ENCODE data around the gene MAPKAP1.

Gene MAPKAP1

DNA sequence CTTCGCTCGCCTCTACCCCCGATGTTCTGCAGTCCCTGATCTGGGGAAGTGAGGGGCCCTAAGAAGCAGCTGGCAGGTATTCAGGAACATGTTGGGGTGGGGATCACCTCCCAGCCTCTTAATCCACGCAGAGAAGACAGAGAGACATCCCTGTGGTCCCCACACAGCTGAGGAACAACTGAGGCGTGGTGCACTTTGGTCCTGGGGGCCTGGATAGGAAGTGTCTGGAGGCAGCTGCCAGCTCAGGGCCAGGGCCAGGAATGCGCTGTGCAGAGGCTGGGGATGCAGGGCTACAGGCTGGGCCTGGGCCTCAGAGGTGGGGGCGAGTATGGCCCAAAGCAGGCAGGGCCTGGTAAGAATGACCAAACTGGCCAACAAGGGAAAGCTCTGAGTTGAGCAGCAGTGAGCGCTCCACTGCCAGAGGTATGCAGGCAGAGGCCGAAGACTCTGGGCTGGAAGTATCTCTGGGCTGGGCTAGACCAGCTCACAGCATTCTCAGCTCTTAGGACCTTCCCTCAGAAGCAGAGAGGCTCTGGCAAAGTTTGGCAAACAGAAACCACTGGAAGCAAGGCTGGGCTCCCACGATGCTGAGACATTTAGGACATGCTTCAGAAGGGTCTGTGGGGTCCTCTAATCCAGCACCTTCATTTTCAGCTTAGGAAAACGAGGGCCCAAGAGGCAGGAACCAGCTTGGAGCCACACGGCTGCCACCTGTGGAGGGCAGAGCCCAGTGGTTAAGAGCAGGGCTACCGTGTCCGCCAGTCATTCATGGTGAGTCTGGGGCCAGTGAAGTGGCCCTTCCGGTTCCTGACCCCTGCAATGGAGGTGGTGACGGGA is 271.0 kb downstream of the MAPKAP1 start:
- no peak overlapping the region for H3K27ac ChIP-seq
- no peak for TF ChIP-seq ZFX (IDR thresholded peaks at IDR 0.05; ENCODE audit: borderline replicate concordance)
- TF ChIP-seq, protein P1, sequence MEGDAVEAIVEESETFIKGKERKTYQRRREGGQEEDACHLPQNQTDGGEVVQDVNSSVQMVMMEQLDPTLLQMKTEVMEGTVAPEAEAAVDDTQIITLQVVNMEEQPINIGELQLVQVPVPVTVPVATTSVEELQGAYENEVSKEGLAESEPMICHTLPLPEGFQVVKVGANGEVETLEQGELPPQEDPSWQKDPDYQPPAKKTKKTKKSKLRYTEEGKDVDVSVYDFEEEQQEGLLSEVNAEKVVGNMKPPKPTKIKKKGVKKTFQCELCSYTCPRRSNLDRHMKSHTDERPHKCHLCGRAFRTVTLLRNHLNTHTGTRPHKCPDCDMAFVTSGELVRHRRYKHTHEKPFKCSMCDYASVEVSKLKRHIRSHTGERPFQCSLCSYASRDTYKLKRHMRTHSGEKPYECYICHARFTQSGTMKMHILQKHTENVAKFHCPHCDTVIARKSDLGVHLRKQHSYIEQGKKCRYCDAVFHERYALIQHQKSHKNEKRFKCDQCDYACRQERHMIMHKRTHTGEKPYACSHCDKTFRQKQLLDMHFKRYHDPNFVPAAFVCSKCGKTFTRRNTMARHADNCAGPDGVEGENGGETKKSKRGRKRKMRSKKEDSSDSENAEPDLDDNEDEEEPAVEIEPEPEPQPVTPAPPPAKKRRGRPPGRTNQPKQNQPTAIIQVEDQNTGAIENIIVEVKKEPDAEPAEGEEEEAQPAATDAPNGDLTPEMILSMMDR (IDR thresholded peaks at IDR 0.05) = no peak

DNA sequence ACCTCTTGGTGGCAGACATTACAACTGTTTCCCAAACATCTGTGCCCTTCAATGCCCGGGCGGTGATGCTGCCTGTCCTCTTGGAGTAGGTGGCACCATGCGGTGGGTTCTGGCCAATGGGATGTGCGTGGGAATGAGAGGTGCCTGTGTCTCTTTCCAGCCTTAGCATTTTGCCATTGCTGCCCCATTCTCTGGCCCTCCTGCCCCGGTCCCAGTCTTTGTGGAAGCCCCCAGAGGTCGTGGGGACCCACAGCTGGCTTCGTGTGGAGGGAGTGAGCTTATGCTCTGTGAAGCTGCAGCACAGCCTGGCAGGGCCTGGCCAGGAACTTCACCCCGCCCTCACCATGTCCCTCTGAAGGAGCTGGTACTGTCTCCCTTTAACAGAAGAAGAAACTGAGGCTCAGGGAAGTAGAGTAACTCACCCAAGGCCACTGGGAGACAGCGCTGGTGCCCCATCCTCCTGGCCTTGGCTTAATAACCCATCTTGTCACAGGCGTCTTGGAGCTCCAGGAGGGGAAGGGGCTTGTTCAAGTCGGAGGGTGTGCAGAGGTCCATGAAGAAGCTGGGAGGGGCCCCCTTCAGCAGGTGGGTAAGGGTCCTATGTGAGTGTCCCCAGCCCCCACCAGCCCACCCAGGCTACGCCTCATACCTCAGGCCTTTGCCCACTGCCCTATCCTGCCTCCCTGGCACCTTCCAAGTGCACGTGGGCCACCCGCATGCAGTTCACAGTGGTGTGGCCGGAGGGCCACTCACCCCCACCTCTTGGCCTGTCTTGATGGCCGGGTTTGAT is 271.8 kb downstream of the MAPKAP1 start:
- no peak overlapping the region for H3K27ac ChIP-seq
- TF ChIP-seq, protein P1 (IDR thresholded peaks at IDR 0.05) = no peak
- TF ChIP-seq ZFX (IDR thresholded peaks at IDR 0.05; ENCODE audit: borderline replicate concordance) = no peak

DNA sequence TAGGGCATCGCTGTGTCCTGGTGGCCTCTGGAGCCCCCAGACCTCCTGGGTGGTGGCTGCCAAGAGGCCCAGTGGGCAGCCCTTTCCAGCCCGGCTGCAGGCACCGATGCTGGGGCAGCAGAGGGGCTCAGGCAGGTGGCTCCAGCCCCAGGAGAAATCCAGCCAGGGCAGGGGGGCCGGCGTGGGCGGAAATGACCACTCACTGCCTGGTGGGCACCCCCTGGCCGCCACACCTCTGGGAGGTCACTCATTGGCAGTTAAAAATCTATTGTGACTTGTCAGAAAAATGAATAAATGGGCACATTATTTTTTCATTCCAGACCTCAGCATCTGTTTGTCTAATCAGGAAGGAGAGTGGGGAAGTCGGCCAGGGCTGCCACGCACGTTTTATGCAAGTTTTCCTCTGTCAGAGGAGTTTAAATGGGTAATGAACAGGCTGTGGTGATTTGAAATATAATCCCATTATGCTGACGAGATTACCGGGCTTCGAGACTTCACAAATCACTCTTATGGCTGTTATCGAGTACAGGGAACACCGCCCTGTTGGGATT is 273.5 kb downstream of the MAPKAP1 start:
- TF ChIP-seq, protein P1 (IDR thresholded peaks at IDR 0.05) = no peak
- TF ChIP-seq ZFX (IDR thresholded peaks at IDR 0.05; ENCODE audit: borderline replicate concordance) = no peak
- H3K27ac ChIP-seq = no peak overlapping the region

DNA sequence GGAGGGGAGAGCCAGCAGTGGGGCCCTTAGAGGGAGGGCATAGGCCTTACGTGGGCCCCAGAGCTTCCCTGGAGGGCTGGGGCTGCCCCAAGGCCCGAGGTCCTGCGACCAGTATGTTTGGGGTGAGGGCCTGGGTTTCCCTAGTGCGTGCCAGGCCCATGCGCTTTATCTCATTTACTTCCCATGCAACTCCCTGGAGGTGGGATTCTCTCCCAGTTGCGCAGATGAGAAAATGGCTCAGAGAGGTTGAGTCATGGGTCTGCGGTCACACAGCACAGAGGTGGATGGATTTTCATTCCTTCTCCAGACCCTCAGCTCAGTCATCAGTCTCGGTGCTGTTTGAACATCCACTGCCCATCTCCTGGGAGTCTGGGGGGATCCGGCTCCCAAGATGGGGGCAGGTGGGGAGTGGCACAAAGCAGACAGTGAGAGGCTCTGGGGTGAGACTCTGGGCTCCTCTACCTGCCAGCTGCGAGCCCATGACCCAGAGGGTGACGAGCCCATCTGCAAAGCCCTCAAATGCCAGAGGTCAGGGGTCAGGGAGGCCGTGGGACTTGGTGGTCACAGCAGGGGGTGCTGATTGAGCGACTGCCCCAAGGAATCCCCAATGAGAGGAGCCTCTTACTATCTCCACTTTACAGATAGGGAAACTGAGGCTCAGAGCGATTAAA is 274.2 kb downstream of the MAPKAP1 start:
- no peak overlapping the region for H3K27ac ChIP-seq
- no peak for TF ChIP-seq ZFX (IDR thresholded peaks at IDR 0.05; ENCODE audit: borderline replicate concordance)
- TF ChIP-seq, protein P1 (IDR thresholded peaks at IDR 0.05) = no peak

DNA sequence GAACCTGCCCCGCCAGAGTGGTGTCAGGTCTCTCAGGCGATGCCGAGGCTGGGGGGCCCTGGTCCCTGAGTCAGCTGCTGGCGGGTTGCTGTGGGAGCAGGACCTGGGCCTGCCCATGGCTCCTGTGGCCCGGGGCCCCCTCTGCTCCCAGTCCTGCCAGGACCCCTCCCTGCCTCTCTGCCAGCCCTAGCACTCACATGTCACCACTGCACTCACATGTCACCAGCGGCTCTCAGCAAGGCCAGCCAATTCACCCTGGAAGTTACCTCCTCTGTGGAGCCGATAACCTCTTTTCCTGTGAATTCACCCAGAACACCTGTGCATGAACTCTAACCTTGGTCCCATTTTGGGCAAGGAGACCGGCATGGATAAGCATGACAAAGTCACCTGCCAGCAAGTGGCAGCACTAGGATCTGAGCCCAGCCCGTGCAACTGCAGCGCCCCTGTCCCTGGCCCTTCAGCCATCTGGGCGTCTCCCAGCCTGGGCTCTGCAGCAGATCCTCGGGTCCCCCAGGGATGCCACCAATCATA is 275.2 kb downstream of the MAPKAP1 start:
- TF ChIP-seq, protein P1 (IDR thresholded peaks at IDR 0.05) = no peak
- no peak for TF ChIP-seq ZFX (IDR thresholded peaks at IDR 0.05; ENCODE audit: borderline replicate concordance)
- H3K27ac ChIP-seq = no peak overlapping the region

DNA sequence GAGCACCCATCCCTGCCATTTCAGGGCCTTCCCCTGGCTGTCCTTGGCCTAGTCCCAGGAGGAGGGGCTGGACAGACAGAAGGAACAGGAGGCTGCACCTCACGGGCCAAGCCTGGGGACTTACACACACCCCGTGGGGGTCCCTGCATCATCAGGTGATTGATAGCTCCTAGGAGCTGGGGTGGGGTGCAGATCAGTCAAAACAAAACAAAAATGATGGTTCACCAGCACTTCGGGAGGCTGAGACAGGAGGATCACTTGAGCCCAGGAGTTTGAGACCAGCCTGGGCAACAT is 276.0 kb downstream of the MAPKAP1 start:
- TF ChIP-seq ZFX (IDR thresholded peaks at IDR 0.05; ENCODE audit: borderline replicate concordance) = no peak
- TF ChIP-seq, protein P1 (IDR thresholded peaks at IDR 0.05) = no peak
- H3K27ac ChIP-seq = no peak overlapping the region

Measured in 22Rv1 (cell line).